CD4-positive, alpha-beta T cell treated with Interleukin-6 at 100 ng/mL for 8 hours (primary cell): ENCODE measurements around the gene GZMM.

Experiments
- DNase-seq: peaks from one replicate; pipeline ENCODE4 v3.0.0-alpha.2; 2020; ENCODE audit warnings: mixed read lengths, low spot score

The GZMM gene

DNA sequence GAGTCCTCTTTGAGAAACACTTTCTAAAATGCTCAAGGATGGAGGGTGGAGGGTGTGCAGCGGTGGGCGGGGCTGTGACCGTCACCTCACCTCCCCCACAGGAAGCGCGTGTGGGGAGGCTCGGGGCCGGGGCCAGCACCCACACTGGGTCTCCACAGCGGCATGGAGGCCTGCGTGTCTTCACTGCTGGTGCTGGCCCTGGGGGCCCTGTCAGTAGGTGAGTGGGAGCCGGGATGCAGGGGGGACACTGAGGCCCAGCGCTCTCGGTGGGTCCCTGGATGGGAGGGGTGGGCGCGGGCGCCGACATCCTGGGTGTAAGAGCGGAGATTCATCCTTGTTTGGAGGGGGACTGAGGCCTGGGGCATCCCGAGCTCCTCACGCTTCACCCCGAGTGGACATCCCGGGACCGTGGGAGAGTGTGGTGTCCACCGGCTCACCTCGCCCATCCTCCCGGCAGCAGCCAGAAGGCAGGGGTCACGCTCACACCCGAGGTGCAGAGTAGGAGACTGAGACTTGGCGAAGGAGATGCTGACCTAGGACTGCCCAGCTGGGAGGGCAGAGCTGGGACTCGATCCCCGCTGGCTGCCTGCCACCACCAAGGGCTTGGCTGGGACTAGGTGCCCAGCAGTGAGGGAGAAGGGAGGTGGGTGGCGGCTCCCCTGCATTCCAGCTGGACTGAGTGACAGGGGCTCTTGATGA lies at the start of gene GZMM:
TSS of gene GZMM (plus strand) at position 144 of the 699 bp plus-strand sequence. CDS start at position 163, 19 bp downstream.
- peak; percentile 80 for DNase-seq

DNA sequence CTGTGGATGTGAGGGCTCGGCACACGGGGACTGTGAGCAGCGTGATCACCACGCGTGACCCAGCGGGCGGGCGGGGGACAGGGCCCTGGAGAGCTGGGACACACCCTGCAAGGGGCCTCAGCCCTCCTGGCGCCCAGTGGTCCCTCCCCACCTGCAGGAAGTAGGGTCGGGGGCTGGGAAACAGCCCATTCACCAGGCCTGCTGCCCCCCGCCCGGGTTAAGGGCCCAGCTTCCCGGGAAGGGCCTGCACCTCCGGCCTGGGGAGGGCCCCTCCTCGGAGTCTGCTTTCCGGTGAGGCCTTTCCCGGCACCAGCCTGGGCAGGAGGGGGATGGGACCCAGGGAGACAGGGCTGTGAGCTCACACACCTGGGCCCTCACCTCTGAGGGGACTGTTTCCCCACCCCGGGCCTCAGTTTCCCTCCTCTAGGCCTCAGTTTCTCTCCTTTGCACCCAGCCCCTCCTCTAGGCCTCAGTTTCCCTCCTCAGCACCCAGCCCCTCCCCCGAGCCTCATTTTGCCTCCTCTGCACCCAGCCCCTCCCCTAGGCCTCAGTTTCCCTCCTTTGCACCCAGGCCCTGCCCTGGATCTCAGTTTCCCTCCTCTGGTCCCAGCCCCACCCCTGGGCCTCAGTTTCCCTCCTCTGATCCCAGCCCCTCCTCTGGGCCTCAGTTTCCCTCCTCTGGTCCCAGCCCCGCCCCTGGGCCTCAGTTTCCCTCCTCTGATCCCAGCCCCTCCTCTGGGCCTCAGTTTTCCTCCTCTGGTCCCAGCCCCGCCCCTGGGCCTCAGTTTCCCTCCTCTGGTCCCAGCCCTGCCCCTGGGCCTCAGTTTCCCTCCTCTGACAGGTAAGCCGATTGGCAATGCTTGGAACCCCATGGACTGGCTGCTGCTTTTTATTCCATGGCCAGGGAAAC lies 49.4 kb upstream of the GZMM start:
- DNase-seq, result no peak

GRCh38 chr19:495081-495401 lies 48.8 kb upstream of the GZMM start:
- no peak for DNase-seq

DNA sequence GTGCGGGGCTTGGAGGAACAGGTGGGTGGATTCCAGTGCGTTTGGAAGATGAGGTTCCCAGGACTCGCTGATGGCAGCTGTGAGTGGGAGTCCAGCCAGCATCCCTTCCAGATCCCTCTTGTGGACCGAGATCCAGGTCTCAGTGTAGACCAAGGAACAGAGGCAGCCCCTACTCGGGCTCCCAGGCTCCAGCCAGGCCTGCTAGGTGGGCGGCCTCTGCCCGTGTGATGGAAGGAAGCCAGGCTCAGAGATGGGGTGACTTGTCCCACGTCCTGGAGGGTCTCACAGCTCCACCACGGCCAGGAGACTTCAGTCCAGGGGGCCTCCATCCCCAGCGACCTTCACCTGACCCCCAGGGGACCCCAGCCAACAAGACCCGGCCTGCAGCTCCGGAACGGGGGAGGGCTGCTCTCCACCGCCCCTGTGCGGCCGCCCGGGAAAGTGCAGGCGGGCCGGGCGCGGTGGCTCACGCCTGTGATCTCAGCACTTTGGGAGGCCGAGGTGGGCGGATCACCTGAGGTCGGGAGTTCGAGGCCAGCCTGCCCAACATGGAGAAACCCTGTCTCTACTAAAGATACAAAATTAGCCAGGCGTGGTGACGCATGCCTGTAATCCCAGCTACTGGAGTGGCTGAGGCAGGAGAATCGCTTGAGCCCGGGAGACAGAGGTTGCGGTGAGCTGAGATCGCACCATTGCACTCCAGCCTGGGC lies 48.3 kb upstream of the GZMM start:
- no peak for DNase-seq

GRCh38 chr19:496112-496665 lies 47.7 kb upstream of the GZMM start, which contains the start of gene MADCAM1:
TSS of gene MADCAM1 (plus strand) at chr19:496486. CDS start at chr19:496500, 14 bp downstream.
- no peak for DNase-seq

GRCh38 chr19:496986-497385 lies 46.9 kb upstream of the GZMM start:
- DNase-seq, result no peak

DNA sequence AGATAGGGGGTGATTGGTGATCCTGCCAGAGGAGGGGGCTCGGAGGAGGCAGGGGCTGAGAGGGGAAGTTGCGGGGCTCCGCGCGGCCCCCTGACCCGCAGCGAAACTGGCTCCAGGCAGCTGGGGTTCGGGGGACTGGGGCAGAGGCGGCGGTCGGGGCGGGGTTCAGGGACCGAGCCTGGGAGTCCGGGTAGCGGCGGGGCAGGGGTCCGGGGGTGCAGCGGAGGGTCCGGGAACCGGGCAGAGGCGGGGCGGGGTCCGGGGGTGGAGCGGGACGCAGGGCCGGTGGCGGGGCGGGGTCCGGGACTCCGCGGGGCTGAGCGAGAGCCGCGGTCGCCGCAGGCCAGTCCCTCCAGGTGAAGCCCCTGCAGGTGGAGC lies 46.4 kb upstream of the GZMM start:
- DNase-seq, result no peak

DNA sequence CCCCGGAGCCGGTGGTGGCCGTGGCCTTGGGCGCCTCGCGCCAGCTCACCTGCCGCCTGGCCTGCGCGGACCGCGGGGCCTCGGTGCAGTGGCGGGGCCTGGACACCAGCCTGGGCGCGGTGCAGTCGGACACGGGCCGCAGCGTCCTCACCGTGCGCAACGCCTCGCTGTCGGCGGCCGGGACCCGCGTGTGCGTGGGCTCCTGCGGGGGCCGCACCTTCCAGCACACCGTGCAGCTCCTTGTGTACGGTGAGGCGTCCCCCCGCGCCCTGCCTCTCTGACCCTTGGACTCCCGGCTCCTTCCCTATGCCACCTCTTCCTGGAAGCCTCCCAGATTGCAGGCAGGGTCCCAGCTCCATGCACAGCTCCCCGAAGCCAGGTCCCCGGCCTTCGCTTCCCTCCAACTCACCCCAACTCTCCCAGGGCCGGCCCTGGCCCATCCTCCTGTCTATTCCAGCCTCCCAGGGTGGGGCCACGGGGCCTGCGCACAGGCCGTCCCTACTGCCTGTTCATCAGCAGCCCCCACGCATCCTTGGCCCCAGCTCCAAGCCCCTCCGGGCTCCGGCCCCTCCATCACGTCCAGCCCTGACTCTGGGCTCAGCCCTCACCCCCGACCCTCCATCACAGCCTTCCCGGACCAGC lies 45.9 kb upstream of the GZMM start:
- DNase-seq, result no peak

- DNase-seq, result no peak
These were observed 45.4 kb upstream of the GZMM start for GRCh38 chr19:498511-498891.

- DNase-seq, result no peak
These were observed 44.8 kb upstream of the GZMM start for GRCh38 chr19:498977-499623.

- no peak for DNase-seq
These were observed 42.2 kb upstream of the GZMM start for GRCh38 chr19:501646-502045.

GRCh38 chr19:504616-505015 lies 39.2 kb upstream of the GZMM start:
- no peak for DNase-seq

DNA sequence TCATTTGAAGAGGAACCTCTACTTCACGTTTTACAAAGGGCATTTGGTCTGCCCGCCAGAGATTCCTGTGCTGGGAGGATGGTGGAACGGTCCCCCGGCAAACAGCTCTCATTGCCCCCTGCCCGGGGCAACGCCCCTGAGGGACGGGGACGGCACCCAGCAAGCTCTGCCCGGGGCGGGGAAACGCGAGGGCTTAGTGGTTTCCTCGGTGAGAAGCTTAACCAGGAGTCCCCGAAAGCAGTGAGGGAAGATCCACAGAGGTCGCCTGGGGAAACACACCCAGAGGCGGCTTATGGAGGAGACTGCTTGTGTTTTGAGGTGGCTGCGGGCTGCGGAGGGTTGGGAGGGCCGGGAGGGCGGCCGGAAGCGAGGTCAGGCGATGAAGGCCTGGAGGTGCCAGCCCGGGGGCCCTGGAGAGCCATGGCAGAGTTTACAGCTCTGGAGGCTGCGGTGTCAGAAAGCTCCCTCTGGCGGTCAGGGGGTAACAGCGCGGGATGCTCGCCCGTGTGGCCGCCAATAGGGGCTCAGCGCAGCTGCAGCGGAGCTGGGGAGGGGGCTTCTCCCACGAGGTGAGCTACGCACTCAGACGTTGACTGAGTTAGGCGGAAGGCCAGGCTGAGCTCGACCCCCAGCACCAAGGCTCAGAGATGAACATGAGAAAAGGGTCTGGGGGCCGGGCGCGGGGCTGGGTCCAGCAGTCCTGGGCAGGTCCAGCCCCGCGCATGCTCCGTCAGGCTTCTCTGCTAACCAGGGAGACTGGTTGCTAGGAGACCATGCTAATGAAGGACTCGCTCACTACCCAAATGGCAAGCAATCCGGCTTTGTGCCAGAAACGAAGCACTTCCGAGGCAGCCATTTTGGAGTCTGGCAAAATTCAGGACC lies 37.2 kb upstream of the GZMM start:
- DNase-seq, result peak; percentile 98

DNA sequence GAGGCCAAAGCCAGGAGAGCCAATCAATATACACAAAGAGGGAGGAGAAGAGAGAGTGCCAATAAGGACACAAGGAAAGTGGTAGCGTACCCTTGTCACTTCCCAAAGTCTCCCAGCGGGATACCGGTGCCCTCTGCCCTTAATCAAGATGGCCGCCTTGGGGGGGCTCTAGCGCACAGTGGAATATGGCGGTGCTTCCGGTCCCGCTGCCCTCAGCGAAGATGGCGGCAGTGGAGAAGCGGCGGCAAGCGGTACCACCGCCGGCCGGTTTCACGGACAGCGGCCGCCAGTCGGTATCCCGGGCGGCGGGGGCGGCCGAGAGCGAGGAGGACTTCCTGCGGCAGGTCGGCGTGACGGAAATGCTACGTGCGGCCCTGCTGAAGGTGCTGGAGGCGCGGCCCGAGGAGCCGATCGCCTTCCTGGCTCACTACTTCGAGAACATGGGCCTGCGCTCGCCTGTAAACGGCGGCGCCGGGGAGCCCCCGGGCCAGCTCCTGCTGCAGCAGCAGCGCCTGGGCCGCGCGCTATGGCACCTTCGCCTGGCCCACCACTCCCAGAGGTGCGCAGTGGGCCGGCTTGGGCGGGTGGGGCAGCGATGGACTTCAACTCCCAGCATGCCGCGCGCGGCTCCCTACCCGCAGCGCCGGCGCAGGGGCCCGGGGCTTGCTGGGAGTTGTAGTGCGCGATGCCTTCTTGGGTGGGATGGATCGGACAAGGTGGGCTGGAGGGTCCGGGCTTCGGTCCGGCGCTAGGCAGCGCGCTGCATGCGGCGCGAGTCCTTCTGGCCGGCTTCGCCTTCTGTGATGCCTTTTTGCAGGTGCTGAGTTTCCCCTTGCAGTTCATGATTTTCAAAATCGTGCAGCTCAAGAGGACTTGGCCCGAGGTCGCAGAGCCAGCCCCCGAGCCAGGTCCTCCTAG lies 36.3 kb upstream of the GZMM start, which contains the start of gene TPGS1:
TSS of gene TPGS1 (plus strand) at position 212 of the 918 bp plus-strand sequence. CDS start at position 222, 10 bp downstream.
- peak; percentile 69 for DNase-seq

DNA sequence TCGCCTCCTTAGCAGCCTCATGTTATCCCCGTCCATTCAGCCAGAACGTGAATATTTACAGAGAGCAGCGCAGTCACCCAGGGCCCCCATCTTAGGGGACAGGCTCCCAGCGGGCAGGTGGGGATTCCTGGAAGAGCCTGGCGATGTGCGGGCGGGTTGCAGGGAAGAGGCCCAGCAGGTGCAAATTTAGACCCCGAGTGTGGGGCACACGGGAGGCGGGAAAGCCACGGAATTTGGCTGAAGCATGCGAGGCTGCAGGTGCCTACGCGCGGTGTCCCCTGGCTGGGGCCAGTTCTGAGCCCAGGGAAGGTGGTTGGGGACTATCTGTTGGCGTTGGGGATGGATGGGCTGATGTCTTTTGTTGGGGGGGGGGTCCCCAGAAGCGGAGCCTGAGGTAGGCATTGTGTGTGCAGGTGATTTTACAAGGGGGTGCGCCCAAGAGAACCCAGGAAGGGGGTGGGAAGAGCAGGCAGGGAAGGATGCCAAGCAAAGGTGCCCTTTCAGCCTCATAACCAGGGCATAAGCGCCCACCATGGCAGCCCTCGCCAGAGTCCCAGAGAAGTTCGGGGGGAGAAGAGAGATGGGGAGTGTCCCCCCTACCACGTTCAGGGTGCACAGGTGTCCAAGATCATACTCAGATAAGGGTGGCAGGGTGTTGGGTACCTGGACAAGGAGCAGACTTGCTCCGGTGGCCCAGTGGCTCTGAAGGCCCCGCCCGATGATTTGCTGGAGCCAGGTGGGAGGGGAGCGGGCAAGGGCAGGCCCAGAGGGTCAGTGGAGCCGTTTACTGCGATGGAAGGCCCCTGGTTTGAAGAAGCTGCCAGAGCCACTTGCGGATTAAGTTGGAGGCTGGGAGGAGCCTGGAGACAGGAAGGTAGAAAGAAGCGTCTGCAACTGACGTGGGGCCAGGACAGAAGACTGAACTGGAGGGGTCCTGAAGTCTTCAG lies 35.4 kb upstream of the GZMM start:
- no peak for DNase-seq

- peak; percentile 93 for DNase-seq
These were observed 33.2 kb upstream of the GZMM start for GRCh38 chr19:510606-511100.

DNA sequence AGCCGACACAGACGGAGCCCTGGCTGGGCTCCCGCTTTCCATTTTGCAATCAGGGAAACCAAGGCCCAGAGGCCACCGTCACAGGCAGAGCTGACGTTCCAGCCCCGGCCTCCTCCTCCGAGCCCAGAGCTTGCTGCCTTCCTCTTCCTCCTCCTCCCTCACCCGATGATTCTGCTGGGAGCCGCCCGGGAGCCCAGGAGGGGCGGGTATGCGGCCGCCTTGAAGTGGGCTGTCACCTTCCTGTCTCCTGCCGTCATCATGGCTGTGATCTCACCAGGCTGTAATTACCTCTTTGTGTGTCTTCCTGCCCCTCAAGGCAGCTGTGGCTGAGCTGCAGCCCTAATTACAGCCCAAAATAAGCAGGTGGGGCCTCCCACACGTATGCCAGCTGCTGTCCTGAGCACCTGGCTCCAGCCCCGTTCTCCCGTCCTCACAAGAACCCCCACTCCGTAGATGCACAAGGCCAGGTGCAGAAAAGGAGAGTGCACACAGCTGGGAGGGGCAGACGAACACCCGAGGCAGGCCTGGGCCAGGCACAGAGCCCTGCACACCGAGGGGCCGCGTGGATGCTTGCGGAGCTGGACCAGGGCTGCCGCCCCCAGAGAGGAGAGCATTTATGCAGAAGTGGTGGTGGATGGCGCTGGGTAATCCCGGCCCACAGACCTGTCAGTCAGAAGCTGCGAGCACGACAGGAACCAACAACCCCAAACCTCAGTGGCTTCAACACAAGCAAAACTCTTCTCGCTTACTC lies 32.6 kb upstream of the GZMM start:
- DNase-seq, result peak; percentile 92
